ENCODE results near the gene COG1.

DNA sequence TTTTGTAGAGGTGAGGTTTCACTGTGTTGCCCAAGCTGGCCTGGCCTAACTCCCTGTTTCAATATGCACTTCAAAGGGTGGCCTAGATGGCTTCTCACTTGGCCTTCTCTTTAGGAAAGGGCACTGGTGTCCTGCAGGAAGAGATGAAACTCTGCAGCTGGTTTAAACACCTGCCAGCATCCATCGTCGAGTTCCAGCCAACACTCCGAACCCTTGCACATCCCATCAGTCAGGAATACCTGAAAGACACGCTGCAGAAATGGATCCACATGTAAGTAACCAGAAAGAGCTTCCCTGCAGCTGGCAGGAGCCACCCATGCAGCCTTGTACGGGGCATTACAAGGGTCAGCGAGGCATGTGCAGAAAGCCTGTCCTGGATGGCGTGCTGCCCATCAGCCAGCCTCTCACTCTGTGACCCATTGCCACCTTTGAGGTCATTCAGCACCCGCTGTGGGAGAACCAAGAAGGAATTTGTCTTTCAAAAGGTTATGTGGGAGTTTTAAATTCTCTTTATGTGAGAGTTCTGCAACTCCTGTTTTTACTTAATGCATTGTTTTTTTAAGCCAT is 7.0 kb downstream of the COG1 start:
- TF ChIP-seq POLR2A (IDR thresholded peaks at IDR 0.05) (no peak), POLR2AphosphoS5 (IDR thresholded peaks at IDR 0.05) (no peak)
- TF ChIP-seq, protein P1, sequence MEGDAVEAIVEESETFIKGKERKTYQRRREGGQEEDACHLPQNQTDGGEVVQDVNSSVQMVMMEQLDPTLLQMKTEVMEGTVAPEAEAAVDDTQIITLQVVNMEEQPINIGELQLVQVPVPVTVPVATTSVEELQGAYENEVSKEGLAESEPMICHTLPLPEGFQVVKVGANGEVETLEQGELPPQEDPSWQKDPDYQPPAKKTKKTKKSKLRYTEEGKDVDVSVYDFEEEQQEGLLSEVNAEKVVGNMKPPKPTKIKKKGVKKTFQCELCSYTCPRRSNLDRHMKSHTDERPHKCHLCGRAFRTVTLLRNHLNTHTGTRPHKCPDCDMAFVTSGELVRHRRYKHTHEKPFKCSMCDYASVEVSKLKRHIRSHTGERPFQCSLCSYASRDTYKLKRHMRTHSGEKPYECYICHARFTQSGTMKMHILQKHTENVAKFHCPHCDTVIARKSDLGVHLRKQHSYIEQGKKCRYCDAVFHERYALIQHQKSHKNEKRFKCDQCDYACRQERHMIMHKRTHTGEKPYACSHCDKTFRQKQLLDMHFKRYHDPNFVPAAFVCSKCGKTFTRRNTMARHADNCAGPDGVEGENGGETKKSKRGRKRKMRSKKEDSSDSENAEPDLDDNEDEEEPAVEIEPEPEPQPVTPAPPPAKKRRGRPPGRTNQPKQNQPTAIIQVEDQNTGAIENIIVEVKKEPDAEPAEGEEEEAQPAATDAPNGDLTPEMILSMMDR (IDR thresholded peaks at IDR 0.05) = no peak
